GM19240 (cell line): ENCODE measurements around the gene SPEF2.
"Not testable (repeated sequence)": the region's sequence is repeated elsewhere in the genome, so short reads cannot be mapped to it uniquely, and the experiment has no call there.

Source experiments
- DNase-seq: peaks from one replicate; pipeline ENCODE4 v3.0.0; 2011; ENCODE audit warnings: low spot score; ENCODE audit not compliant: insufficient read length

The SPEF2 gene

DNA sequence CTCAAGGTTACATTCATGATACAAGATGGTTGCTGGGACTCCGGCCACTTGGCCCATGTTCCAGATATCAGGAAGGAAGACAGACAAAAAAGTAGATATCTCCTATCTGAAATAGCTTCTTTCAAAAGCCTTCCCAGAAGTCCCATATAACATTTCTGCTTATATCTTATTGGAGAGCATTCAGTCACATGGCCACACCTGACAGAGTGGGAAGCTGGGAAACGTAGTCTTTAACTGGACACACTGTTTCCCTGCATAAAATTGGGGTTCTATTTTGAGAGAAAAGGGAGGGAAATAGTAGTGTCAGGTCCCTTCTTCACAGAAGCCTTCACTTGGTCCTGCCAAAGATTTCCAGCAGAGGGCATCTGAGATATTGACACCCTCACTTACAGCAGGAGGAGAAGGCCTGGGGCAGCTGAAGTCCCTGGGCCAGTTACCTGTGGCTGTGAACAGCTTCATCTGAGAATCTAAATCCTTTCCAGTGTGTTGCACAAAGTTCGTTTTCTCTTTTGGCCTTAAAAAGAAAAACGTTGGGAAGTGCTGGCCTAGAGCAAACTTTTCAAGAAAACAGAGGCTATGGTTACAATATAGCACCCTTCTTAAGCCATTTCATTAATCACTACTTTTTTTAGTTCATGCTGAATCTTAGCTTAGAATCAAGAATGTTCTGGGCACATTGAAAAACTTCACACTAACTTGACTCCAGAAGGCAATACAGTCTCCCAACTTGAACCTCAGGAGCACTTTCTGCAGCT, 33.5 kb downstream of the SPEF2 start:
- DNase-seq = no peak

DNA sequence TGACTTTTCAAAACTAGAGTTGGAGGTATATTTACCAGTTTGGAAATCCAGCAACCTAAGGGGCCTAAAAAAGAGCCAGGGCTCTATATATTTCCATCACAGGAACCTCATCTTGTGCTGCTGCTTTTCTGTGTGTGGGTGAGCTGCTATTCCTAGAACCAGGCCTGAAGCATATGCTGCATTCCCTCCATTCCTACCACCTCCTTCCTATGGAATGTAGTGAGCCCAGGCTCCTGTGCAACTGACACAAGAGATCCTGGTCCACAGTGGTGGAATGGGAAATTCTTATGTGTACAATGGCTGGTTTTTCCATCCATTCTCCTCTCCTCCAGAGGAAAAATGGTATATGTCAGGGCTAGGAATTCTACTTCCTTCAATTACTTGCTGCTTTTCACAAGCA, 39.1 kb downstream of the SPEF2 start:
- DNase-seq = no peak

DNA sequence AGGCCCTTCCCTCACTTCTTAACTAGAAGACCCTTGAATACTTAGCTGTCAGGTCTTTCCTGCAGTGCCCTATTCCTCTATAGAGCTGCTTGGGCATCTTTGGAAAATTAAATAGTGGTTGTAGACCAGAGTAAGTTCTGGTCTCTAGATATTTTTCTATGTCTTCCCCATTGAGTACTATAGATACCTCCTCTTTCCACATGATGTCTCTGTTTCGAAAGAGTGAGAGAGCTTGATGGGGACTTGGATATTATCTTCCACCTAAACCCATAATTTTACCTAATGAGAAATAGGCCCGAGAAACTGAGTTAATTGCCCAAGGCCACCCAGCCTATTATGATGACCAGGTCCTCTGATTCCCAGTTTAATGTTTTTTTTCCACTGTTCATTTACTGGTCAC, 40.2 kb downstream of the SPEF2 start:
- no peak for DNase-seq

DNA sequence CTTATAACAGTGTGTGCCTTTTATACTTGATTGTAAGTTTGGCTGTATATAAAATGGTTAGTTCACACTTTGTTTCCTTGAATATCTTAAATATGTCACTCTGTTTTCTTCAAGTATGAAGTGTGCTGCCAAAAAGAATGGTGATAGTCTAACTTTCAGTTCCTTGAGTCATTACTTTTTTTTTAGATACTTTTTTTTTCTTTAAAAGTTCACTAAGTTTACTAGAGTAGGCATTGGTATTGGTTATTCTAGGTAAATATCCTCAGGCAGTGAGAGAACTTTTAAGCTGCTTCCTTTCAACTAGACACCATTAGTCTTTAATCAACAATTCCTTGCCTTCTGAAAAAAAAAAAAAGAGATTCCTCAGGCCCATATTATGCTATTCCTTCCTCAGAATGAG, 41.9 kb downstream of the SPEF2 start:
- DNase-seq = no peak

DNA sequence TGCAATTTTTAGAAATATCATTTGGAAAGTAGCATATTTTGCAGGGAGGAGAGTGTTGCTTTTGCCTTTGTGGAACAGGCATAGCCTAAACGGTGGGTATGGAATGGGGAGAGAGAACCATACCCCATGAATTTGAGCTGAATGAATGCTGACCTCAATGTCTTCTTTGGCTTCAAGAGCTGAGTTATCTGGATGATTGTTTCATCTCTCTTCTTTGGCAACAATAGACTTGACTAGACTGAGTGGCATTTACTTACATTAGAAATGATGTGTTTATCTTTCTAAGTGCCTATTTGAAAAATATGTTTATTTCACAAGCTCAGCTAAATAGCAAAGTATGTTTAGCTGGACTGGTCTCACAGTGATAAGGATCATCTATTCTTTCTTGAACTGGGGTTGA, 42.8 kb downstream of the SPEF2 start:
- no peak for DNase-seq

DNA sequence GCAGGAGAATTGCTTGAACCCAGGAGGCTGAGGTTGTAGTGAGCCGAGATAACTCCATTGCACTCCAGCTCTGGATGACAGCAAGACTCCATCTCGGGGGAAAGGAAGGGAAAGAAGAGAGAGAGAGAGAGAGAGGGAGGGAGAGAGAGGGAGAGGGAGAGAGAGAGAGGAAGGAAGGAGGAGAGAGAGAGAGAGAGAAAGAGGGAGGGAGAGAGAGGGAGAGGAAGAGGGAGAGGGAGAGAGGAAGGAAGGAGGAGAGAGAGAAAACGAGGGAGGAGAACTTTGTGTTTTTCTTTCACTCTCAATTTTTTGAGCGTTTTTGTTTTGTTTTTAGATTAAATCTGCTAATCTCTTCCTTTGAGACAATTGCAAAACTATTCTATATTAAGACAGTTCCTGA, 46.9 kb downstream of the SPEF2 start:
- no peak for DNase-seq

DNA sequence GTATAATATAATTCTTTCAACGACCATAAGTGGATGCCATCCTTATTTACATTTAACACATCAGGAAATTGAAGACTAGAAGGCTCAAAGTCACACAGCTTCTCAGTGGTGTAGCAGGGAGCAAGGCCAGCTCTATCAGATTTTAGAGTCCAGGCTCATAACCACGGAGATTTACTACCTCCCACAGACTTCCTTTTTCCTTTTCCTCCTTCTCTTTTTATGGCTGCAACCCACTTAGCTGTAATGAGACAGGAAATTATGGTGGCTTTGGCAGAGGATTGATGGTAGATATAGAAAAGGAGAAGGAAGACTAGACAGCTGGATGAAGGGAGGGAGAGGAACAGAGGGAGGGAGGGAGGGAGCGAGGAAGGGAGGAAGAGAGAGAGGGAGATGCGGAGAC, 47.4 kb downstream of the SPEF2 start:
- DNase-seq = no peak

DNA sequence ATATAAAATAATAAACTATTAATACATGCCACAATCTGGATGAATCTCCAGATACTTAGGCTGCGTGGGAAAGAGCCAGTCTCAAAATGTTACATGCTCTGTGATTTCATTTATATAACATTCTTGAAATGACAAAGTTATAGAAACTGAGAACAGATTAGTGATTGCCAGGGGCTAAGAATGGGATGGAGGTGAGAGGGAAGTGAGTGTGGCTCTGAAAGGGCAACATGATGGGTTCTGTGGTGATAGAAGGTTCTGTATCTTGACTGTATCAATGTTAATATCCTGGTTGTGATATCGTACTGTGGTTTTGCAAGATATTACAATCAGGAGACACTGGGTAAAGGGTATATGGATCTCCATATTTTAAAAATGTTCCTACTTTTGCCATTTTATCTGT, 50.7 kb downstream of the SPEF2 start:
- DNase-seq = no peak

DNA sequence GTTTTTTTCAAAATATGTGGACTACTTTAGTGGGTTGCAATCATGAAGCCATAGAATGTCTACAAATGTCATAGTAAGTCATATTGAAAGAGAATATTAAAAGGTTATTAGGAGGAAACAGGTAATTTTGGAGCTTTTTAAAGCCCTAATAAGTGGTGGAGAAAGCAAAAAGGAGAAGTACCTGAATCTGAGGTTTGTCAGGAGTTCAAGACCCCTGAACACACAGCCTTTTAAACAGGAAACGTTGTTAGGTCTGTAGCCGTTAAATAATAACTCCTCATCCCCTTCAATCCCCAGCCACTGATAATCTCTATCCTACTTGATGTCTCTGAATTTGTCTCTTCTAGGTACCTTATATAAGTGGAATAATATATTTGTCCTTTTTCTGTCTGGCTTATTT, 51.1 kb downstream of the SPEF2 start:
- DNase-seq = no peak

DNA sequence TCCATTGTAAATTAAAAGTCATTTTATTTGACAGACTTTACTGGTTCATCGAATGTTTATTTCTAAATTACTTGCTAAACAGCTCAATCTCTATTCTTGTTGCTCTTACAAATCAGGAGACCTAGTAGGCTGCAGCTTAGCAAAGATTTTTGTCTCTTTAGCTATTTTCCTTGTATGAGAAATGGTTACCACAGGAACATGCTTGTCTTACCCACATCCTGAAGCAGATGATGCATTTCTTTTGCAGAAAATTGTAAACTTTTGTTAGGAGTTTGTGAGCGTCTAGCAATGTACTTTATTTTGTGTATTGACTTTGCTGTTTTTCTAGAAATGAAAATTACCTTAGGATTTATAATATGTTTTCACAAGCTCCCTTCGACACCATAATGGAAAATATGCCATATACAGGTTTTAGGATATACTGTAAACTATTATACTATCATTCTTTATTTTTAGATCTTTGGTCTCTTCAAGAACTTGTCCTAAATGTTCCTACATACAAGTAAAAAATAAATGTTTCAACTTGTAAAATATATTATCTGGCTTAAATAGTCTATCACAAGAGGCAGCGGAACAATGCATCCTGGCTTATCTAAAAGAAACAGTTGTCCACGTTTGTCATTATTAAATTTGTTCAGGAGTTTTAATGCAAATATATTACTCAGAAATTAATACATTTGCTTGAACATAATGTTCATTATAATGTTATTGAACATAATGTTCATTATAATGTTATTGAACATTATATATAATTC, 54.1 kb downstream of the SPEF2 start:
- DNase-seq = no peak

DNA sequence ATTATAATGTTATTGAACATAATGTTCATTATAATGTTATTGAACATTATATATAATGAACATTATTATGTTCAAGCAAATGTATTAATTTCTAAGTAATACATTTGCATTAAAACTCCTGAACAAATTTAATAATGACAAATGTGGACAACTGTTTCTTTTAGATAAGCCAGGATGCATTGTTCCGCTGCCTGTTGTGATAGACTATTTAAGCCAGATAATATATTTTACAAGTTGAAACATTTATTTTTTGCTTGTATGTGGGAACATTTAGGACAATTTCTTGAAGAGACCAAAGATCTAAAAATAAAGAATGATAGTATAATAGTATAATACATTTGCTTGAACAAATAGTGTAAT, 54.6 kb downstream of the SPEF2 start:
- DNase-seq = not testable (repeated sequence)

DNA sequence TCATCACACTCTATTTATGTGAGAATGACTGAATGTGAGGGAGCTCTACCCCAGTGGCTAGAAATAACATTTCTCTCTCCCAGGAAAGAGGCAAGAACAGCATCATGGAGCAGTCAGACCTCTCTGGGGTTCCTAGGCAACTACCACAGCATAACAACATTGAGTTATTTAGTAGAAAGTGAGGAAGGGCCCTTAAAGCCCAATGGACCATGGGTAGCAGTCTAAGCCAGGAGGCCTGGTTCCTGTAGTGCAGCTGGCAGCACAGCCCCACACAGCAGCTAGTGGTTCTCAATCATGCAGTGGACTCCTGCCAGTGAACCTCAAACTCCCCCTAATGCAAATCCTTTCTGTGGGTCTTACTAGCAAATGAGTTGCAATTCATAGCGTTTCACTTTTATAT, 55.3 kb downstream of the SPEF2 start:
- no peak for DNase-seq

DNA sequence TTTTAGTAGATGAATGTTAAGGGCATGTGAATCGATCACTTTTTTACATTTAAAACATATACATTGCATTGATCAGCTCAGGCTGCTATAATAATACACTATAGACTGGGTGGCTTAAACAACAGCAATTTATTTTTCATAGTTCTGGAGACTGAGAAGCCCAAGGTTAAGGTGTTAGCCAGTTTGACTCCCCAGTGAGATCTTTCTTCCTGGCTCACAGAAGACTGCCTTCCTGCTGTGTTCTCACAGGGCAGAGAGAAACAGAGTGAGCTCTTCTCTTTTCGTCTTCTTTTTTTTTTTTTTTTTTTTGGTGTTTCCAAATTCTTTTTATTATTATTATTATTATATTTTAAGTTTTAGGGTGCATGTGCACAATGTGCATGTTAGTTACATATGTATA, 56.4 kb downstream of the SPEF2 start:
- no peak for DNase-seq

DNA sequence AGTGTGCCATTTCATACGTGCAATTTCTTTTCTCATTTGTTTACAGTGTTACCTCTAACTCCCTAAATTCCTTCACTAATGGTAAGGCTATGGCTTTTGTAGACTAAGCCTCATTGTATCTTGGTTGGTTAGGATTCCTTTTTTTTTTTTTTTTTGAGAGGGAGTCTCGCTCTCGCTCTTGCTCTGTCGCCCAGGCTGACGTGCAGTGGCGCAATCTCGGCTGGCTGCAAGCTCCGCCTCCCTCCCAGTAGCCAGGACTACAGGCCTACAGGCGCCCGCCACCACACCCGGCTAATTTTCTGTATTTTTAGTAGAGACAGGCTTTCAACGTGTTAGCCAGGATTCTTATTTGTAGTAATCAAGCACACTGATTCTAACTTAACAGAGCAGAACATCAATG, 57.7 kb downstream of the SPEF2 start:
- no peak for DNase-seq

DNA sequence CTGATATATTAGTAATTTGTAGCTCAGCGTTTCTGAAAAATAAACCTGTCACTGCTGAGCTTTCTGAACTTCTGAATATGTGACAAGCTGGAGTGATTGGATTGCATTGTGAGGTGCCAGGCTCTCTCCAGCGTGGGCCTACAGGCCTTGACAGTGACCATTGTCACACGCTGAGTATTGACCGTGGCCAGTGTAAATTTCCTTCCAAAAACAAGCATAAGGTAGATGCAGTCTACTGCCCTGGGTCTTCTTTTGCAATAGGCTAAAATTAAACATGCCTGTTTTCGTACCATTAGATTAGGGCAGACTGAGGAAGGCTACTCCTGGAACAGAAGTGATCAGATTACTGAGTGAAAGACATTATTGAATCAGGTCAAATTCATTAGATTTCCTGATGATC, 60.2 kb downstream of the SPEF2 start:
- no peak for DNase-seq

DNA sequence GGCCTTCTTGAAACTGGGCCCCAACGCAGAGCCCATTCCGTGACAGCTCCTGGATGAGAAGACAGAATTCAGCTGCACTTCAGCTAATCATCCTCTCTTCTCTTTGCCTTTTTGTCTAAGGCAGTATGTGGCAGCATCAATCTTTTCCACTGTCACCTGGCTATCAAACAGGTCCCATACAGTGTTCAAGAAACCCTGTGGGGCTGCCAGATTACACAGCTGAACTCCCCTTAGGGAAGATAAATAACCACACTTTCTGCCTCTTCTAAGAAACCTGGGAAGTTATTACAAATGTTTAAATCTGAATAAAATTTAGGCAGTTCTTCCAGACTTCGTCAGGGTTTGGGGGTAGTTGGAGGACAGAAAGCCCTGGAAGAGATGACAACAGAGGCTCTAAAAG, 61.0 kb downstream of the SPEF2 start:
- DNase-seq = no peak

DNA sequence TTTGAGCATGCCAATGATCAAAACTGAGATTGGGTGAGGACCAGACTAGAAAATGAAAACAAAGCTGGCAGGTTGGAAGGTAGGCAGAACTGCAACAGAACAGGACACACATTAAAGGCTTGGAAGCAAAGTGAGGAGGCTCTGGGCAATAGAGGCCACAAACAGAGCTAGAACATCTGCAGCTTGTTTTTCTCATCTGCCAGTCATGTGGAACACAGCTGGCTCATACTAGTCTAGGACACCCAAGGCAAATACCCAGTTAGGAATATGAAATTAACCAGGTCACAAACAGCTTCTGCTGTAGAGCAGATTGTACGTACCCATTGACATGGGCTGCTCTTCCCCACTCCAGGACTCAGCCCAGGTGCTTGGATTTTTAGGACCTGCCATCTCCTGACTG, 61.7 kb downstream of the SPEF2 start:
- no peak for DNase-seq

DNA sequence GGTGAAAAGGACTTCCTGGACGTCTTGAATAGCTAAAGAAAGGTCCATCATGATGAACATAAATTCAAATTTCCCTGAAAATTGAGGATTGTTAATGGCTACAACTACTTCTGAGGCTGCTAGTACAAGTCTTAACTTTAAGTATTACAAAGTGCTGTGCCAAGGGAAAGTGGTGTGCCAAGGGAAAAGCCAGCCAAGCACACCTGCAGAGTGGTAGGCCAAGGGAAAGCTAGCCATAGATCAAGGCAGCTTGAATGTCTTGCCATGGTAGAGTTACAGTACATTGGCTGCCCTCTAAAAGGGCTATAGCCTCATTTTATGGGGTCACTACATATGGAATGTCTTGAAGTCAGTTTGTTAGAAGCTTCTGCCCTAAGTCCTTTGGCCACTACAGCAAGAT, 64.2 kb downstream of the SPEF2 start:
- no peak for DNase-seq

DNA sequence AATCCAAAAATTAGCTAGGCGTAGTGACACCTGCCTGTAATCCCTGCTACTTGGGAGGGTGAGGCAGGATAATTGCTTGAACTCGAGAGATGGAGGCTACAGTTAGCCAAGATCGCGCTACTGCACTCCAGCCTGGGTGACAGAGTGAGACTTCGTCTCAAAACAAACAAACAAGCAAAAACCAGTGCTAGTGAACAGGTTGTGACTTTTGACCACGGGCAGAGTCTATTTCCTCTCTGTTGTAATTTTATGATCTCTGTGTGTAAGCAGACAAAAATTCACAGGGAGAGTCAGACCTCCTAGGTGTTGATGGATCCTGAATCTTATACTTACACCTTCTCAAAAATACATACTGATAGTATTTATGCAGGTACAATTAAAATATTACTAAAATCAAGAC, 65.8 kb downstream of the SPEF2 start:
- DNase-seq = no peak

DNA sequence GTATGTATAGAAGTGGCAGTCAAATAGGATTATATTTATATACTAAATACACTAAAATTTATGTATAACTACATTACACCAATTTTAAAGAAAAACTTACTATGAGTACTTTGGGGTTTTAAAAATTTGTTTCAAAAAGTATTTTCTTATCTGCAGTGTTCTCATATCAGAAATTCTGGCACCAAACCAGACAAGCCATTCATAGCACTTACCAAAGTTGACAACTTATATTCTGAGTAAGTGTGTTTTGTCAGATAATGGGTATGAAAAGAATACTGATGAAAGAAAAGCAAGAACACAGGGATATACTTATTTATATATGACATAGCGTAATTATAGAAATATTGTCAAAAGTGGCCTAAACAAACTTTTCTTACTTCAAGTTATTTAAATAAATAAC, 67.5 kb downstream of the SPEF2 start:
- DNase-seq = no peak

DNA sequence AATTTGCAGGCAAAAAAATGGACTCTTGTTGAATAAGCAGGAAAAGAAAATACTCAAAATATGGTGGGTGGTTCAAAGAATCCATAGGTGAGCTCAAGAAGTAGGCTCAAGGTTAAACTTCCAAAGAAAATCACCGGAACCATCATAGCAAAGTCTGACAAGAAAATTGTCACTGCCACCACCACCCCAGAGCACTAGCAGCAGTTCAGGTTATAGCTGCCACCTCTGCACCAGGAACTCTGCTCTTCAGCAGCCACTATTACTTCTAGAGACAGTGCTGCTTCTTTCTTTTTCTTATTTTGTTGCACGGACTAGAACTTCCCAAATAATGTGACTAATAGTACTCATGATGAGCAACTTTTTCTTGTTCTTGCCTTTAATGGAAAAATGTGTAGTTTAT, 70.3 kb downstream of the SPEF2 start:
- DNase-seq = no peak

DNA sequence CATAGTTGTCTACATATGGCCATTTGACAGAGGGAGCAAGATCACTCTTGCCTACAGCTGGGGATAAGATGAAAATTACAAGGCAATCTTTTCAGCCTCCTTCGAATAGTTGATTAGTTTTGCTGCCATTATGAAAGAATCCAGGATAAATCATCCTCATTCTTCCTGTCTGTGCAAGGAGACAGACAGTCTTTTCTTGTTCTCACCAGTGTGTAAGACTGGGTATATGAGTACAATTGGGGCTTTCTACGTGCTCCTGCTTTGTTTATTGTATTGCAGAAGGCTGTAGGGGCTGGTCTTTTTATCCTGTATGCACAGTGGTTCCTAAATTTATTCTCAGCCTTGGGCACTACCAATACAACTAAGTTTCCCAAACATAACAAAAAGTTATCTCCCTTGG, 76.8 kb downstream of the SPEF2 start:
- no peak for DNase-seq

DNA sequence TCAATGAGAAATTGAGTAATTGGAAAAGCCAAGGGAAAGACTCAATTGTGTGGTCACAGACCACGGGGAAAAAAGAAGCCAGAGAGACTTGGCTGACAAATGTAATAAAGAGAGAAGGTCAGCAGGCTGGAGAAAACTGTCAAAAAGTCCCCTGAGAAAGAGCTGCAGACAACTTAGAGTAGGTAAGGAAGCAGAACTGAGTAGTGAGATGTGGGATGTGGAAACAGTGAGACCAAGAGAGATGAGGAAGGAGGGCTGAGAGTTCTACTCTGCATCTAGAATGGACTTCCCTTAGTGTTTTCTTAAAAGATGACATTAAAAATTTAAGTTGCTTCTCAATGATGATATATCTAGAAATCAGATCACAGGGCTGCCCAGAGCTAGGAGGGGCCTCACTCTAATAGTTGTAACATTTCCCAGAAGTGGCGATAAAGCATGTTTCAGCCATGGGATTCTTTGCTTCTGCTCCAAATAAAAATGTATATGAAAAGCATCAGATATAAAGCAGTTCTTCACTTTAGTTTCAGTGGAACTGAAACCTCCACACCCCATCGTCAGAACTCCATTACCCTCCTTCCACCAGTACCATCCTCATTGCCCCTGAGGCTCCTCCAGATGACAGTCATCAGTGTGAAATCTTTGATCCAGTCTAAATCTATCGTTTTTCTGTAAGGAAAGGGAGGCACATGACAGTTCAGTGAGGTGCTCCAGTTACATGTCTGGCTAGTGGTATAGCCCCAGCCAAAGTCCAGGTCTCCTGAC, 80.6 kb downstream of the SPEF2 start:
- DNase-seq = no peak
